Body of pancreas (tissue), 4 donors: ENCODE measurements around the gene SLC33A1.

Source experiments
- CTCF ChIP-seq, 7 experiments: fragments of 450-650 bp in 4 of 7; fragments of 200-600 bp in 3 of 7; sonication (generic) in 3 of 7; IDR thresholded peaks; one replicate each; pipeline ENCODE4 v1.5.1; 2016 to 2019; ENCODE audit warnings: antibody characterized with exemption in 7 of 7
- POLR2A ChIP-seq, 3 donors: fragments of 450-650 bp; IDR thresholded peaks; one replicate each; pipeline ENCODE4 v1.6.1; 2016; ENCODE audit warnings: antibody characterized with exemption in 3 of 3, mild to moderate bottlenecking in 2 of 3

GRCh38 chr3:155846119-155846518, 8.1 kb downstream of the SLC33A1 start:
- no peak for TF ChIP-seq CTCF (IDR thresholded peaks at IDR 0.05)
- TF ChIP-seq POLR2A (IDR thresholded peaks at IDR 0.05), result peak in 1 of 3 donors; percentile 18
